HG03342 (cell line): ENCODE data around the gene PEAK3.

ENCODE experiments used
- ATAC-seq: cut with Tn5 transposase; IDR thresholded peaks from one replicate; pipeline ENCODE4 v1.9.1; 2021; ENCODE audit warnings: mild to moderate bottlenecking, moderate library complexity; ENCODE audit not compliant: unreplicated experiment

Gene PEAK3

GRCh38 chr19:2251106-2252054 is 30.6 kb downstream of the PEAK3 start:
- no peak for ATAC-seq

- no peak for ATAC-seq
Observed at GRCh38 chr19:2250766-2251105, 31.2 kb downstream of the PEAK3 start.

- no peak for ATAC-seq
Observed at GRCh38 chr19:2249880-2250765, 31.9 kb downstream of the PEAK3 start.

GRCh38 chr19:2249010-2249866 is 32.7 kb downstream of the PEAK3 start, which contains the start of gene AMH:
AMH (plus strand) TSS chr19:2249323; CDS start chr19:2249333, 10 bp downstream.
- no peak for ATAC-seq

GRCh38 chr19:2248136-2249009 is 33.6 kb downstream of the PEAK3 start:
- ATAC-seq: no peak

GRCh38 chr19:2247433-2248101 is 34.4 kb downstream of the PEAK3 start:
- no peak for ATAC-seq

GRCh38 chr19:2246801-2247361 is 35.1 kb downstream of the PEAK3 start:
- no peak for ATAC-seq

GRCh38 chr19:2246014-2246620 is 35.9 kb downstream of the PEAK3 start:
- ATAC-seq: no peak

- no peak for ATAC-seq
Observed at GRCh38 chr19:2245273-2245672, 36.7 kb downstream of the PEAK3 start.

- ATAC-seq: no peak
Observed at GRCh38 chr19:2244486-2244885, 37.5 kb downstream of the PEAK3 start.

GRCh38 chr19:2244125-2244411 is 37.9 kb downstream of the PEAK3 start:
- ATAC-seq: no peak

- no peak for ATAC-seq
Observed at GRCh38 chr19:2243274-2244124, 38.5 kb downstream of the PEAK3 start.

GRCh38 chr19:2242816-2243215 is 39.2 kb downstream of the PEAK3 start:
- no peak for ATAC-seq

GRCh38 chr19:2242092-2242537 is 39.9 kb downstream of the PEAK3 start:
- ATAC-seq: no peak

GRCh38 chr19:2240881-2241760 is 40.9 kb downstream of the PEAK3 start:
- no peak for ATAC-seq
